ENCODE measurements around the gene TANGO2. TPM values are rescaled to one million over a fixed set of nuclear protein-coding genes. Genes with fewer than 3 reads are reported as not detected.
A peak's percentile ranks its signal among the peaks of the same experiment; 100 is the strongest.

TANGO2 gene
- total and polyA plus RNA-seq, 9 of the 15 experiments (the other 6 are each of a cell fraction or from before 2014, with no cell fraction given) = 15.5 to 94.9 (median 70.1) TPM

GRCh38 chr22:20022231-20022977 lies 1.5 kb downstream of the TANGO2 start (continued):
- TF ChIP-seq, protein P1, sequence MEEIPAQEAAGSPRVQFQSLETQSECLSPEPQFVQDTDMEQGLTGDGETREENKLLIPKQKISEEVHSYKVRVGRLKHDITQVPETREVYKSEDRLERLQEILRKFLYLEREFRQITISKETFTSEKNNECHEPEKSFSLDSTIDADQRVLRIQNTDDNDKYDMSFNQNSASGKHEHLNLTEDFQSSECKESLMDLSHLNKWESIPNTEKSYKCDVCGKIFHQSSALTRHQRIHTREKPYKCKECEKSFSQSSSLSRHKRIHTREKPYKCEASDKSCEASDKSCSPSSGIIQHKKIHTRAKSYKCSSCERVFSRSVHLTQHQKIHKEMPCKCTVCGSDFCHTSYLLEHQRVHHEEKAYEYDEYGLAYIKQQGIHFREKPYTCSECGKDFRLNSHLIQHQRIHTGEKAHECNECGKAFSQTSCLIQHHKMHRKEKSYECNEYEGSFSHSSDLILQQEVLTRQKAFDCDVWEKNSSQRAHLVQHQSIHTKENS (CRISPR knock-in tag; IDR thresholded peaks at IDR 0.05) = no peak
- TF ChIP-seq, protein P2, sequence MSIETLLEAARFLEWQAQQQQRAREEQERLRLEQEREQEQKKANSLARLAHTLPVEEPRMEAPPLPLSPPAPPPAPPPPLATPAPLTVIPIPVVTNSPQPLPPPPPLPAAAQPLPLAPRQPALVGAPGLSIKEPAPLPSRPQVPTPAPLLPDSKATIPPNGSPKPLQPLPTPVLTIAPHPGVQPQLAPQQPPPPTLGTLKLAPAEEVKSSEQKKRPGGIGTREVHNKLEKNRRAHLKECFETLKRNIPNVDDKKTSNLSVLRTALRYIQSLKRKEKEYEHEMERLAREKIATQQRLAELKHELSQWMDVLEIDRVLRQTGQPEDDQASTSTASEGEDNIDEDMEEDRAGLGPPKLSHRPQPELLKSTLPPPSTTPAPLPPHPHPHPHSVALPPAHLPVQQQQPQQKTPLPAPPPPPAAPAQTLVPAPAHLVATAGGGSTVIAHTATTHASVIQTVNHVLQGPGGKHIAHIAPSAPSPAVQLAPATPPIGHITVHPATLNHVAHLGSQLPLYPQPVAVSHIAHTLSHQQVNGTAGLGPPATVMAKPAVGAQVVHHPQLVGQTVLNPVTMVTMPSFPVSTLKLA (conservative IDR thresholded peaks at IDR 0.05) = no peak
- 0 out of 2 replicates have a peak, but pooled peaks have one; percentile 8 for TF ChIP-seq ZNF695 (CRISPR knock-in tag; IDR thresholded peaks at IDR 0.05)
- 0 out of 2 replicates have a peak, but pooled peaks have one; percentile 39 for TF ChIP-seq KLF13 (tag; IDR thresholded peaks at IDR 0.05; ENCODE audit: borderline replicate concordance, low read depth)
- peak; percentile 37 to 46 for TF ChIP-seq E2F6 (IDR thresholded peaks at IDR 0.05; ENCODE audit: borderline replicate concordance in 1 of 2, extremely low read depth in 1 of 2, insufficient read depth in 1 of 2, insufficient read length in 1 of 2, low read depth in 1 of 2, low read length in 1 of 2, poor library complexity in 1 of 2, severe bottlenecking in 1 of 2)
- TF ChIP-seq SRSF3 (IDR thresholded peaks at IDR 0.05; ENCODE audit: insufficient read depth, low read length) = 0 out of 2 replicates have a peak, but pooled peaks have one; percentile 22
- TF ChIP-seq ZNF561 (CRISPR knock-in tag; conservative IDR thresholded peaks at IDR 0.05) = 0 out of 2 replicates have a peak, but pooled peaks have one; percentile 46
- peak; percentile 21 for TF ChIP-seq MXD1 (CRISPR knock-in tag; IDR thresholded peaks at IDR 0.05; ENCODE audit: borderline replicate concordance, poor library complexity, severe bottlenecking)
- no peak for TF ChIP-seq PRPF4 (IDR thresholded peaks at IDR 0.05; ENCODE audit: insufficient read depth, low read depth, low read length, poor library complexity, severe bottlenecking)
- 0 out of 2 replicates have a peak, but pooled peaks have one; percentile 13 for TF ChIP-seq HDAC6 (IDR thresholded peaks at IDR 0.05; ENCODE audit: low read depth, low read length)
- TF ChIP-seq, protein P3, sequence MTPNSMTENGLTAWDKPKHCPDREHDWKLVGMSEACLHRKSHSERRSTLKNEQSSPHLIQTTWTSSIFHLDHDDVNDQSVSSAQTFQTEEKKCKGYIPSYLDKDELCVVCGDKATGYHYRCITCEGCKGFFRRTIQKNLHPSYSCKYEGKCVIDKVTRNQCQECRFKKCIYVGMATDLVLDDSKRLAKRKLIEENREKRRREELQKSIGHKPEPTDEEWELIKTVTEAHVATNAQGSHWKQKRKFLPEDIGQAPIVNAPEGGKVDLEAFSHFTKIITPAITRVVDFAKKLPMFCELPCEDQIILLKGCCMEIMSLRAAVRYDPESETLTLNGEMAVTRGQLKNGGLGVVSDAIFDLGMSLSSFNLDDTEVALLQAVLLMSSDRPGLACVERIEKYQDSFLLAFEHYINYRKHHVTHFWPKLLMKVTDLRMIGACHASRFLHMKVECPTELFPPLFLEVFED (CRISPR knock-in tag; conservative IDR thresholded peaks at IDR 0.05) = 0 out of 2 replicates have a peak, but pooled peaks have one; percentile 35
- TF ChIP-seq YY1 (IDR thresholded peaks at IDR 0.05; ENCODE audit: borderline replicate concordance in 1 of 3, control insufficient read depth in 1 of 3, extremely low read depth in 1 of 3, insufficient read depth in 3 of 3, insufficient read length in 1 of 3, insufficient replicate concordance in 2 of 3, low read depth in 1 of 3, low read length in 2 of 3) = peak in 1 of 3 experiments; percentile 8
- TF ChIP-seq, protein P4, sequence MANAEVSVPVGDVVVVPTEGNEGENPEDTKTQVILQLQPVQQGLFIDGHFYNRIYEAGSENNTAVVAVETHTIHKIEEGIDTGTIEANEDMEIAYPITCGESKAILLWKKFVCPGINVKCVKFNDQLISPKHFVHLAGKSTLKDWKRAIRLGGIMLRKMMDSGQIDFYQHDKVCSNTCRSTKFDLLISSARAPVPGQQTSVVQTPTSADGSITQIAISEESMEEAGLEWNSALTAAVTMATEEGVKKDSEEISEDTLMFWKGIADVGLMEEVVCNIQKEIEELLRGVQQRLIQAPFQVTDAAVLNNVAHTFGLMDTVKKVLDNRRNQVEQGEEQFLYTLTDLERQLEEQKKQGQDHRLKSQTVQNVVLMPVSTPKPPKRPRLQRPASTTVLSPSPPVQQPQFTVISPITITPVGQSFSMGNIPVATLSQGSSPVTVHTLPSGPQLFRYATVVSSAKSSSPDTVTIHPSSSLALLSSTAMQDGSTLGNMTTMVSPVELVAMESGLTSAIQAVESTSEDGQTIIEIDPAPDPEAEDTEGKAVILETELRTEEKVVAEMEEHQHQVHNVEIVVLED (CRISPR knock-in tag; IDR thresholded peaks at IDR 0.05) = no peak

Measured in K562 (cell line).